ENCODE data around the gene GMDS. TPM values are rescaled to one million over a fixed set of nuclear protein-coding genes. Genes with fewer than 3 reads are reported as not detected.

GMDS gene
- total RNA-seq, 1 experiment from 2014 or later = 35.0 TPM

DNA sequence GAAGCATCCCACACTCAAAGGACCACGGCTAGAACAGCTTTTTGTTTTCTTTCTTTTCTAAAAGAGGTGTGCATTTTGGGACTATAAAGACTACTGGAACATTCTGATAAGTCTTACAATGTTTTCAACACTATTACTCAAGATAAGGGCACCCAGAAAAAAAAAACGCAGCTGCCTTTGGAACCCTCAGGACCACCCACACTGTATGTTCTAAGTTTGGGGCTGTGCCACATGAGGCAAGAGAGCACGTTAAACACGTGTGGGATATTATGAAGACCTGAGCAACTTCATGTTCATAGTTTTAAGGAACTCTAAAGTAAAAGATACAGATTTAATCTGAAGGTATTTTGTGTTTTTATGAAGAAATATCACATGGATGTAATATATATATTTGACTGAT is 431.1 kb downstream of the GMDS start (continued):
- TF ChIP-seq NR1H2 (CRISPR knock-in tag; IDR thresholded peaks at IDR 0.05) = no peak
- TF ChIP-seq, protein P1, sequence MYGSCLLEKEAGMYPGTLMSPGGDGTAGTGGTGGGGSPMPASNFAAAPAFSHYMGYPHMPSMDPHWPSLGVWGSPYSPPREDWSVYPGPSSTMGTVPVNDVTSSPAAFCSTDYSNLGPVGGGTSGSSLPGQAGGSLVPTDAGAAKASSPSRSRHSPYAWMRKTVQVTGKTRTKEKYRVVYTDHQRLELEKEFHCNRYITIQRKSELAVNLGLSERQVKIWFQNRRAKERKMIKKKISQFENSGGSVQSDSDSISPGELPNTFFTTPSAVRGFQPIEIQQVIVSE (CRISPR knock-in tag; IDR thresholded peaks at IDR 0.05; ENCODE audit: borderline replicate concordance) = no peak
- no peak for TF ChIP-seq RORB (CRISPR knock-in tag; IDR thresholded peaks at IDR 0.05)
- TF ChIP-seq ZNF121 (CRISPR knock-in tag; IDR thresholded peaks at IDR 0.05) = no peak
- no peak for TF ChIP-seq MXD4 (CRISPR knock-in tag; IDR thresholded peaks at IDR 0.05; ENCODE audit: borderline replicate concordance)
- TF ChIP-seq FOXP1 (CRISPR knock-in tag; IDR thresholded peaks at IDR 0.05; ENCODE audit: borderline replicate concordance) = no peak
- TF ChIP-seq GTF2I (CRISPR knock-in tag; conservative IDR thresholded peaks at IDR 0.05) = no peak
- TF ChIP-seq, protein P2, sequence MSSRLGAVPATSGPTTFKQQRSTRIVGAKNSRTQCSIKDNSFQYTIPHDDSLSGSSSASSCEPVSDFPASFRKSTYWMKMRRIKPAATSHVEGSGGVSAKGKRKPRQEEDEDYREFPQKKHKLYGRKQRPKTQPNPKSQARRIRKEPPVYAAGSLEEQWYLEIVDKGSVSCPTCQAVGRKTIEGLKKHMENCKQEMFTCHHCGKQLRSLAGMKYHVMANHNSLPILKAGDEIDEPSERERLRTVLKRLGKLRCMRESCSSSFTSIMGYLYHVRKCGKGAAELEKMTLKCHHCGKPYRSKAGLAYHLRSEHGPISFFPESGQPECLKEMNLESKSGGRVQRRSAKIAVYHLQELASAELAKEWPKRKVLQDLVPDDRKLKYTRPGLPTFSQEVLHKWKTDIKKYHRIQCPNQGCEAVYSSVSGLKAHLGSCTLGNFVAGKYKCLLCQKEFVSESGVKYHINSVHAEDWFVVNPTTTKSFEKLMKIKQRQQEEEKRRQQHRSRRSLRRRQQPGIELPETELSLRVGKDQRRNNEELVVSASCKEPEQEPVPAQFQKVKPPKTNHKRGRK (CRISPR knock-in tag; IDR thresholded peaks at IDR 0.05; ENCODE audit: borderline replicate concordance) = no peak
- TF ChIP-seq, protein P3, sequence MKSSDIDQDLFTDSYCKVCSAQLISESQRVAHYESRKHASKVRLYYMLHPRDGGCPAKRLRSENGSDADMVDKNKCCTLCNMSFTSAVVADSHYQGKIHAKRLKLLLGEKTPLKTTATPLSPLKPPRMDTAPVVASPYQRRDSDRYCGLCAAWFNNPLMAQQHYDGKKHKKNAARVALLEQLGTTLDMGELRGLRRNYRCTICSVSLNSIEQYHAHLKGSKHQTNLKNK (CRISPR knock-in tag; IDR thresholded peaks at IDR 0.05) = no peak
- no peak for TF ChIP-seq SMAD4 (CRISPR knock-in tag; IDR thresholded peaks at IDR 0.05)
- TF ChIP-seq ZNF416 (CRISPR knock-in tag; IDR thresholded peaks at IDR 0.05) = no peak
- no peak for TF ChIP-seq JAZF1 (CRISPR knock-in tag; IDR thresholded peaks at IDR 0.05)

GRCh38 chr6:1812487-1812886 is 432.9 kb downstream of the GMDS start:
- CTCF ChIA-PET = interaction anchor here (0.7 to 1.2 kb wide), 4 partner anchors 12 to 486 kb away, joined by 3 to 4 read pairs (median 4); no protein-coding TSS in a partner anchor
- DNase-seq (ENCODE audit: low spot score) (no peak), ATAC-seq (no peak)
- H3K27me3 Mint-ChIP-seq (ENCODE audit: low read depth) = no peaks in the 10 kb centered on the region
- no peaks in the 10 kb centered on the region for H3K9me3 Mint-ChIP-seq
- H3K27ac Mint-ChIP-seq = no peak overlapping the region
- POLR2A ChIA-PET = interaction anchor here (0.7 kb wide), 1 partner anchor 27 kb away, joined by 3 read pairs; no protein-coding TSS in a partner anchor
- no peaks in the 10 kb centered on the region for H3K36me3 Mint-ChIP-seq
- H3K4me3 Mint-ChIP-seq = no peak overlapping the region
- H3K4me1 Mint-ChIP-seq = peaks cover 27% of the 10 kb centered on the region
- TF ChIP-seq FOXP1 (CRISPR knock-in tag; IDR thresholded peaks at IDR 0.05; ENCODE audit: borderline replicate concordance) = no peak
- no peak for TF ChIP-seq JAZF1 (CRISPR knock-in tag; IDR thresholded peaks at IDR 0.05)

GRCh38 chr6:1812034-1812433 is 433.4 kb downstream of the GMDS start:
- DNase-seq (ENCODE audit: low spot score) (no peak), ATAC-seq (no peak)
- ChIA-PET CTCF (interaction anchor here (1.0 to 1.2 kb wide), 2 partner anchors 11 to 15 kb away, joined by 3 to 4 read pairs; no protein-coding TSS in a partner anchor), POLR2A (no interaction called here)
- no peaks in the 10 kb centered on the region for H3K27me3 Mint-ChIP-seq (ENCODE audit: low read depth)
- H3K4me1 Mint-ChIP-seq = peaks cover 27% of the 10 kb centered on the region
- no peaks in the 10 kb centered on the region for H3K9me3 Mint-ChIP-seq
- no peak for TF ChIP-seq SMAD4 (CRISPR knock-in tag; IDR thresholded peaks at IDR 0.05)
- no peak overlapping the region for H3K4me3 Mint-ChIP-seq
- no peak overlapping the region for H3K27ac Mint-ChIP-seq
- no peaks in the 10 kb centered on the region for H3K36me3 Mint-ChIP-seq

GRCh38 chr6:1810880-1811279 is 434.5 kb downstream of the GMDS start:
- Mint-ChIP-seq H3K4me1 (peaks cover 24% of the 10 kb centered on the region), H3K27ac (no peak overlapping the region), H3K36me3 (no peaks in the 10 kb centered on the region), H3K27me3 (ENCODE audit: low read depth) (no peaks in the 10 kb centered on the region), H3K4me3 (no peak overlapping the region), H3K9me3 (no peaks in the 10 kb centered on the region)
- POLR2A ChIA-PET = interaction anchor here (0.6 kb wide), 1 partner anchor 115 kb away, joined by 3 read pairs; no protein-coding TSS in a partner anchor
- TF ChIP-seq SMAD4 (CRISPR knock-in tag; IDR thresholded peaks at IDR 0.05) (no peak), ZNF671 (CRISPR knock-in tag; IDR thresholded peaks at IDR 0.05) (no peak), PRRX2 (CRISPR knock-in tag; IDR thresholded peaks at IDR 0.05) (no peak)
- CTCF ChIA-PET = interaction anchor here (0.6 kb wide), 1 partner anchor 294 kb away, joined by 3 read pairs; no protein-coding TSS in a partner anchor
- no peak for DNase-seq (ENCODE audit: low spot score)
- no peak for ATAC-seq

DNA sequence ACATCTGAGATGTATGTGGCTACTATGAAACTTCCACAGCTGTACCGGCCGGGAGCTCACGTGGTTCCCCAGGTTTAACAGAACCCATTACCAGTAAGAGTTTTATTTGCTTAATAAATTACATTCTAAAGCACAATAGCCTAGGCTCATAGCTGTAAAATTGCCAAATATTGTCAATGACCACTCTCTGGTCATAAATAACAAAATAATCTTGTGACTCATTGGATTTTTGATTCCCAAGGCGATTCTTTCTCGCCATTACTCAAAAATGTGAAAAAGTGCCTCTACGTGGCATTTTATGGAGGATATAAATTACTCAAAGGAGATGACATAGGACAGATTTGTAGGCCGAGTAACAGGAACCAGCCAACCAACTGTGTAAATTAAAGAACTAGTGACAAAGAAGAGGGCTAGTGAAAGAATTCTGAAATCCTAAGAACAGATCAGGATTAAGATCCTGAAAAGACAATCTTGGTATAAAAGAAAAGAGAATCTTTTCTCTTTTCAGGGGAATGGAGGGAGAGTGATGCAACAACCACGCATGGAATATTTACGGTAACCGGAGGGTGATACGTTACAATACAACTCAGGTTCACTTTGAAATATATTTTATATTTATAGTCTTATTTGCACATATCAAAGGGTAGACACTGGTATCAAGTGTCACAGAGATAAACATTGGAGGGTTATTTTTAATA is 436.0 kb downstream of the GMDS start:
- peaks cover 21% of the 10 kb centered on the region for H3K4me1 Mint-ChIP-seq
- H3K27ac Mint-ChIP-seq = no peak overlapping the region
- H3K4me3 Mint-ChIP-seq = no peak overlapping the region
- ATAC-seq (no peak), DNase-seq (ENCODE audit: low spot score) (no peak)
- CTCF ChIA-PET = interaction anchor here (1.0 kb wide), 1 partner anchor 412 kb away, joined by 3 read pairs; no protein-coding TSS in a partner anchor
- no peaks in the 10 kb centered on the region for H3K9me3 Mint-ChIP-seq
- H3K27me3 Mint-ChIP-seq (ENCODE audit: low read depth) = no peaks in the 10 kb centered on the region
- H3K36me3 Mint-ChIP-seq = no peaks in the 10 kb centered on the region
- POLR2A ChIA-PET = no interaction called here
- TF ChIP-seq HMGXB4 (CRISPR knock-in tag; IDR thresholded peaks at IDR 0.05) (no peak), SOX15 (CRISPR knock-in tag; IDR thresholded peaks at IDR 0.05) (no peak), MYBL2 (CRISPR knock-in tag; IDR thresholded peaks at IDR 0.05) (no peak), EMX1 (CRISPR knock-in tag; IDR thresholded peaks at IDR 0.05) (no peak), PRRX2 (CRISPR knock-in tag; IDR thresholded peaks at IDR 0.05) (no peak), MLX (CRISPR knock-in tag; IDR thresholded peaks at IDR 0.05) (no peak), CREM (CRISPR knock-in tag; IDR thresholded peaks at IDR 0.05) (no peak)
- TF ChIP-seq, protein P4, sequence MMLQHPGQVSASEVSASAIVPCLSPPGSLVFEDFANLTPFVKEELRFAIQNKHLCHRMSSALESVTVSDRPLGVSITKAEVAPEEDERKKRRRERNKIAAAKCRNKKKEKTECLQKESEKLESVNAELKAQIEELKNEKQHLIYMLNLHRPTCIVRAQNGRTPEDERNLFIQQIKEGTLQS (CRISPR knock-in tag; conservative IDR thresholded peaks at IDR 0.05) = no peak

Measured in WTC11 (cell line).